Measurements from ENCODE around the gene KIF26B.

- no peak for TF ChIP-seq CTCF (conservative IDR thresholded peaks at IDR 0.05; ENCODE audit: low read length)
- no peak for TF ChIP-seq EZH2phosphoT487 (IDR thresholded peaks at IDR 0.05; ENCODE audit: borderline replicate concordance)
Observed at GRCh38 chr1:245441689-245442088, 286.9 kb downstream of the KIF26B start.

Measured in Loucy (cell line).